HepG2 (cell line): ENCODE data around the gene DLG4. TPM values are rescaled to one million over a fixed set of nuclear protein-coding genes. Genes with fewer than 3 reads are reported as not detected.

ENCODE experiments used
- CSRNP2 ChIP-seq: sonication (generic); formaldehyde crosslinking; conservative IDR thresholded peaks from 2 replicates; pipeline ENCODE4 v1.8.0; 2022; ENCODE audit warnings: low read depth, missing genetic modification reagents
- HNRNPLL ChIP-seq: fragments of 200-400 bp; formaldehyde crosslinking; IDR thresholded peaks from 2 replicates; pipeline ENCODE4 v1.6.1; 2017; ENCODE audit warnings: mild to moderate bottlenecking, low read depth, low read length; ENCODE audit not compliant: poor library complexity, severe bottlenecking
- JUNB ChIP-seq: sonication (generic); formaldehyde crosslinking; IDR thresholded peaks from 2 replicates; pipeline ENCODE4 v1.8.0; 2022; ENCODE audit warnings: missing genetic modification reagents, mild to moderate bottlenecking, borderline replicate concordance
- KDM4B ChIP-seq: sonication (generic); formaldehyde crosslinking; IDR thresholded peaks from 2 replicates; pipeline ENCODE4 v1.4.0; 2020; ENCODE audit warnings: missing genetic modification reagents
- KDM5A ChIP-seq: fragments of 200-600 bp; sonication (generic); IDR thresholded peaks from 2 replicates; pipeline ENCODE4 v1.7.0; 2018; ENCODE audit warnings: antibody characterized with exemption, mild to moderate bottlenecking, low read length, borderline replicate concordance
- PHF21A ChIP-seq: sonication (generic); formaldehyde crosslinking; IDR thresholded peaks from 2 replicates; pipeline ENCODE4 v1.5.0; 2020; ENCODE audit warnings: mild to moderate bottlenecking, missing genetic modification reagents
- SIN3A ChIP-seq: IDR thresholded peaks from 2 replicates; pipeline ENCODE4 v1.6.1; 2011; ENCODE audit warnings: low read depth, mild to moderate bottlenecking, control low read depth, low read length, borderline replicate concordance
- SMC3 ChIP-seq: IDR thresholded peaks from 2 replicates; pipeline ENCODE4 v1.6.1; 2011; ENCODE audit warnings: low read length, improper control_type of control experiment
- SP5 ChIP-seq: IDR thresholded peaks from 2 replicates; pipeline ENCODE4 v1.6.1; 2016; ENCODE audit warnings: low read depth, borderline replicate concordance
- TAF15 ChIP-seq: fragments of 200-400 bp; formaldehyde crosslinking; IDR thresholded peaks from one replicate; pipeline ENCODE4 v1.6.1; 2018; ENCODE audit warnings: mild to moderate bottlenecking, low read depth, low read length; ENCODE audit not compliant: poor library complexity, severe bottlenecking
- ZFP91 ChIP-seq: sonication (generic); formaldehyde crosslinking; IDR thresholded peaks from 2 replicates; pipeline ENCODE4 v1.9.0; 2022; ENCODE audit warnings: missing genetic modification reagents, mild to moderate bottlenecking, borderline replicate concordance
- ZHX2 ChIP-seq, 2 experiments: sonication (generic) in 1 of 2; formaldehyde crosslinking in 1 of 2; IDR thresholded peaks; 2 replicates each; pipeline versions ENCODE4 v1.6.1 to v1.9.0; 2014 to 2022; ENCODE audit warnings: antibody characterized with exemption in 1 of 2, borderline replicate concordance in 1 of 2, inconsistent platforms in 1 of 2, low read depth in 1 of 2, missing genetic modification reagents in 1 of 2
- ZNF44 ChIP-seq: sonication (generic); formaldehyde crosslinking; IDR thresholded peaks from 2 replicates; pipeline ENCODE4 v1.5.1; 2020; ENCODE audit warnings: mild to moderate bottlenecking, missing genetic modification reagents
- ZNF577 ChIP-seq: sonication (generic); formaldehyde crosslinking; IDR thresholded peaks from 2 replicates; pipeline ENCODE4 v1.4.0; 2020; ENCODE audit warnings: mild to moderate bottlenecking, low read depth, missing genetic modification reagents, borderline replicate concordance
- ZNF776 ChIP-seq: sonication (generic); formaldehyde crosslinking; IDR thresholded peaks from 2 replicates; pipeline ENCODE4 v1.4.0; 2020; ENCODE audit warnings: mild to moderate bottlenecking, missing genetic modification reagents
- polyA plus RNA-seq, 8 experiments: library from polyadenylated mRNA; depleted of rRNA in 3 of 8; stranded (reverse) in 7 of 8; unstranded in 1 of 8; fragments of >200 nt; fragmentation: Illumina TruSeq in 4 of 8; extraction: Trizol in 4 of 8; gene quantifications; 2 replicates each; pipeline versions ENCODE4 v1.2.1 to v1.2.3, GENCODE V29; 2011 to 2016; ENCODE audit warnings: low read depth in 4 of 8, missing spikeins in 1 of 8, mixed read lengths in 1 of 8; ENCODE audit not compliant: insufficient read depth in 1 of 8
- total RNA-seq, 5 experiments: library from RNA; depleted of rRNA; stranded (reverse); fragments of >200 nt; fragmentation: Illumina TruSeq; extraction: Trizol; gene quantifications; 2 replicates each; pipeline ENCODE4 v1.2.3, GENCODE V29; 2016; ENCODE audit warnings: low read depth in 1 of 5
- TF ChIP-seq, protein P1 (sequence below): sonication (generic); formaldehyde crosslinking; IDR thresholded peaks from 2 replicates; pipeline ENCODE4 v1.4.0; 2020; ENCODE audit warnings: missing genetic modification reagents

The DLG4 gene
- total and polyA plus RNA-seq, 2 of the 13 experiments (the other 11 are each of a cell fraction or from before 2014, with no cell fraction given) = 0.71 to 4.3 TPM

DNA sequence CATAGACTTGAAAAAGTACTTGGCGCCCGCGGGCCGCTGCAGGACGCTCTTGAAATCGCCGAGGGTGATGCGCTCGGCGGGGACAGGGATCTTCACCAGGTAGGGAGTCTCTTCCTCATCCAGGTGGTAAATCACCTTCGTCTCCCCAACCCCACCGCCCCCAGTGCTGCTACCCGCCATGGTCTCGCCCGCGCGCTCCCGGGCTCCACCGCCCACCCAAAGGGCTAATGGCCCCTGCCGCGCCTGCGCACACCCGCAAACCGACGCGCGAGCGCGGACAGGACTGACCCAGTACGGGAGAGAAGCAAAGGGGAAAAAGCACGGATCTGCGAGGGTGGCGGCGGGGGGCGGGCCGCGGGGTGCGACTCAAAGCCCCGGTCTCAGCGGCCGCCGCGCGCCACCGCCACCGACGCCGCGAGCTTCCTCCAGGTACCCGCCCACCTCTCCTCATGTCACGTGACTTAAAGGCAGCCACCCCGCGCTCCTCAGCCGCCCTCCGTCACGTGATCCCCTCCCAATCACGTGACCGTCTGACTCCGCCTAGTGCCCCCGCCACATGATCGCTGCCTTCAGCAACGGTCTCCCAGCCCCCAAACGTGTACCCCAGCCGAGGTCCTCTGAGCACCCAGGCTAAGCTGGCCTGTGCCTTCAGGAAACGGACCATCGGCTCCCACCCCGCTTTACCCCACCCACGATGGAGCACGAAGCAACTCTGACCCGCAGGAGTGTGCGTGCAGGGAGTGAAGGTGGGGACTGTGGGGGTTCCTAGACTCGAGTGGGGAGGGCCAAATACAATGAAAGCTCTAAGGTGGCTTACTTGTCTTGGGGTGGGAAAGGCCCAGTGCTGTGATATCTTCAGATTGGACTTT is 14.7 kb upstream of the DLG4 start, which contains the start of gene DVL2 (continued):
- TF ChIP-seq SIN3A (peak; percentile 85; the same call in 1 of the 2 replicates), TAF15 (peak; percentile 84), KDM4B (CRISPR knock-in tag) (no peak), ZNF577 (no peak), ZFP91 (CRISPR knock-in tag) (peak; percentile 85), KDM5A (peak; percentile 96), ZNF776 (CRISPR knock-in tag) (no peak), ZNF44 (no peak), JUNB (no peak), SMC3 (no peak), CSRNP2 (no peak), HNRNPLL (peak; percentile 86), PHF21A (no peak; the same call in 1 of the 2 replicates), ZHX2 (IDR thresholded peaks at IDR 0.05; ENCODE audit: low read depth) (peak; percentile 68), ZHX2 (CRISPR knock-in tag; IDR thresholded peaks at IDR 0.05; ENCODE audit: borderline replicate concordance) (0 out of 2 replicates have a peak, but pooled peaks have one; percentile 84), SP5 (peak; percentile 93)
- TF ChIP-seq, protein P1, sequence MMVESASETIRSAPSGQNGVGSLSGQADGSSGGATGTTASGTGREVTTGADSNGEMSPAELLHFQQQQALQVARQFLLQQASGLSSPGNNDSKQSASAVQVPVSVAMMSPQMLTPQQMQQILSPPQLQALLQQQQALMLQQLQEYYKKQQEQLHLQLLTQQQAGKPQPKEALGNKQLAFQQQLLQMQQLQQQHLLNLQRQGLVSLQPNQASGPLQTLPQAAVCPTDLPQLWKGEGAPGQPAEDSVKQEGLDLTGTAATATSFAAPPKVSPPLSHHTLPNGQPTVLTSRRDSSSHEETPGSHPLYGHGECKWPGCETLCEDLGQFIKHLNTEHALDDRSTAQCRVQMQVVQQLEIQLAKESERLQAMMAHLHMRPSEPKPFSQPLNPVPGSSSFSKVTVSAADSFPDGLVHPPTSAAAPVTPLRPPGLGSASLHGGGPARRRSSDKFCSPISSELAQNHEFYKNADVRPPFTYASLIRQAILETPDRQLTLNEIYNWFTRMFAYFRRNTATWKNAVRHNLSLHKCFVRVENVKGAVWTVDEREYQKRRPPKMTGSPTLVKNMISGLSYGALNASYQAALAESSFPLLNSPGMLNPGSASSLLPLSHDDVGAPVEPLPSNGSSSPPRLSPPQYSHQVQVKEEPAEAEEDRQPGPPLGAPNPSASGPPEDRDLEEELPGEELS (CRISPR knock-in tag) = peak; percentile 75
